Natural killer cell (primary cell): ENCODE data around the gene IQSEC1. TPM values are rescaled to one million over a fixed set of nuclear protein-coding genes. Genes with fewer than 3 reads are reported as not detected.

Experiments used
- ATAC-seq, 3 donors: fragments of 150-1000 bp in 2 of 3; fragments of 200-7000 bp in 1 of 3; cut with Tn5 transposase; 1 replicate in 1 of 3; 2 replicates in 2 of 3; pipeline ENCODE4 v1.10.0; 2021; ENCODE audit warnings: mild to moderate bottlenecking in 2 of 3, moderate library complexity in 2 of 3
- DNase-seq, 2 donors: peaks; one replicate each; pipeline versions ENCODE4 v3.0.0 to v3.0.0-alpha.2; 2013 to 2021; ENCODE audit warnings: mixed read lengths in 1 of 2
- H3K27ac ChIP-seq: one replicate; pipeline ENCODE4 v1.5.1; 2013; ENCODE audit warnings: mild to moderate bottlenecking, low read length
- H3K27me3 ChIP-seq: one replicate; pipeline ENCODE4 v1.6.1; 2013; ENCODE audit warnings: low read length; ENCODE audit not compliant: control insufficient read depth, insufficient read depth
- H3K36me3 ChIP-seq: one replicate; pipeline ENCODE4 v1.6.1; 2013; ENCODE audit warnings: low read length; ENCODE audit not compliant: control insufficient read depth, insufficient read depth
- H3K4me1 ChIP-seq: one replicate; pipeline ENCODE4 v1.6.1; 2013; ENCODE audit warnings: low read length; ENCODE audit not compliant: control insufficient read depth, insufficient read depth
- H3K4me3 ChIP-seq: one replicate; pipeline ENCODE4 v1.5.1; 2013; ENCODE audit warnings: low read length
- H3K9me3 ChIP-seq: one replicate; pipeline ENCODE4 v1.6.1; 2013; ENCODE audit warnings: low read length; ENCODE audit not compliant: control insufficient read depth, insufficient read depth
- H3K27ac Mint-ChIP-seq, 2 donors: one replicate each; pipeline ENCODE4 v1.8.0; 2022; ENCODE audit warnings: mild to moderate bottlenecking in 2 of 2, mixed read lengths in 2 of 2, moderate library complexity in 1 of 2
- H3K27me3 Mint-ChIP-seq, 2 donors: one replicate each; pipeline ENCODE4 v1.8.0; 2022; ENCODE audit warnings: low read depth in 2 of 2, mixed read lengths in 2 of 2
- H3K36me3 Mint-ChIP-seq: one replicate; pipeline ENCODE4 v1.8.0; 2022; ENCODE audit warnings: mixed read lengths
- H3K4me1 Mint-ChIP-seq, 2 donors: one replicate each; pipeline ENCODE4 v1.8.0; 2022; ENCODE audit warnings: mixed read lengths in 2 of 2
- H3K4me3 Mint-ChIP-seq: one replicate; pipeline ENCODE4 v1.8.0; 2022; ENCODE audit warnings: mild to moderate bottlenecking, moderate library complexity, mixed read lengths
- H3K9me3 Mint-ChIP-seq, 2 donors: one replicate each; pipeline ENCODE4 v1.8.0; 2022; ENCODE audit warnings: mixed read lengths in 2 of 2
- WGBS: methylation state at CpG from one replicate; pipeline ENCODE4 v1.1.7; 2013; ENCODE audit warnings: missing lambda C conversion rate; ENCODE audit not compliant: insufficient coverage; 5-methylcytosine and 5-hydroxymethylcytosine counted together
- intact Hi-C: fragments of 100-400 bp; cut with micrococcal nuclease; formaldehyde crosslinking; loops from one replicate; pipeline ENCODE4 v1.14.2; 2022
- total RNA-seq, 4 donors: library from RNA; stranded (reverse); fragments of 120-200 nt in 1 of 4; gene quantifications; one replicate each; pipeline versions ENCODE4 v1.2.3 to v1.2.4, GENCODE V29; 2013 to 2022
- TF ChIP-seq, protein P1 (sequence below): fragments of 200-600 bp; IDR thresholded peaks from one replicate; pipeline ENCODE4 v1.8.0; 2022; ENCODE audit warnings: antibody characterized with exemption

Gene IQSEC1
- total RNA-seq, 3 donors from 2014 or later (not counting 1 experiment from before 2014, with no cell fraction given) = 124 to 189 (median 138) TPM

DNA sequence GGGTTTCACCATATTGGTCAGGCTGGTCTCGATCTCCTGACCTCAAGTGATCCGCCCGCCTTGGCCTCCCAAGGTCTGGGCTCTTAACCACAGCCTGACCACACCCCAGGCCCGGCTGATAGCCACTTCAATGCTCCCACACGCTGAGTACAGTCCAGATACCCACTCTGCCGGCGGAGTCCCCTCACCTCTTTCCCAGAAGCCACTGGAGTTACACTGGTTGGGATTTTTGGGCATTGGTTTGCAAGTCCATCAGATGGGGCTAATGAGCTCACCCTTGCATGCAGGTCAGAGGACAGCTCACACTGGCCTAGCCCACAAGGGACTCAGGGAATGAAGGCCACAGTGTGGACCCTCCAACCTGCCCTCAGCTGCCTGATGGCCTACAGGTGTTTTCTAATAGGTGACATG lies 60.1 kb downstream of the IQSEC1 start:
- Histone ChIP-seq H3K27ac (peak overlapping the region; percentile 100), H3K4me3 (no peak overlapping the region), H3K27me3 (no peaks in the 10 kb centered on the region), H3K4me1 (peaks cover 100% of the 10 kb centered on the region), H3K36me3 (no peaks in the 10 kb centered on the region), H3K9me3 (no peaks in the 10 kb centered on the region)
- peaks cover 85 to 96% of the 10 kb centered on the region in 2 donors for H3K4me1 Mint-ChIP-seq
- intact Hi-C loops = loop anchor here (5.0 kb wide), 2 partner anchors 404 to 1129 kb away; no protein-coding TSS in a partner anchor
- DNase-seq (no peak), ATAC-seq (no peak)
- H3K27me3 Mint-ChIP-seq = no peaks in the 10 kb centered on the region
- 25% methylated on average over 7 of the region's 7 CpGs for WGBS
- H3K4me3 Mint-ChIP-seq = peak overlapping the region; percentile 89
- TF ChIP-seq, protein P1, sequence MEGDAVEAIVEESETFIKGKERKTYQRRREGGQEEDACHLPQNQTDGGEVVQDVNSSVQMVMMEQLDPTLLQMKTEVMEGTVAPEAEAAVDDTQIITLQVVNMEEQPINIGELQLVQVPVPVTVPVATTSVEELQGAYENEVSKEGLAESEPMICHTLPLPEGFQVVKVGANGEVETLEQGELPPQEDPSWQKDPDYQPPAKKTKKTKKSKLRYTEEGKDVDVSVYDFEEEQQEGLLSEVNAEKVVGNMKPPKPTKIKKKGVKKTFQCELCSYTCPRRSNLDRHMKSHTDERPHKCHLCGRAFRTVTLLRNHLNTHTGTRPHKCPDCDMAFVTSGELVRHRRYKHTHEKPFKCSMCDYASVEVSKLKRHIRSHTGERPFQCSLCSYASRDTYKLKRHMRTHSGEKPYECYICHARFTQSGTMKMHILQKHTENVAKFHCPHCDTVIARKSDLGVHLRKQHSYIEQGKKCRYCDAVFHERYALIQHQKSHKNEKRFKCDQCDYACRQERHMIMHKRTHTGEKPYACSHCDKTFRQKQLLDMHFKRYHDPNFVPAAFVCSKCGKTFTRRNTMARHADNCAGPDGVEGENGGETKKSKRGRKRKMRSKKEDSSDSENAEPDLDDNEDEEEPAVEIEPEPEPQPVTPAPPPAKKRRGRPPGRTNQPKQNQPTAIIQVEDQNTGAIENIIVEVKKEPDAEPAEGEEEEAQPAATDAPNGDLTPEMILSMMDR = no peak
- peak overlapping the region; percentile 98 to 99 for H3K27ac Mint-ChIP-seq
- no peaks in the 10 kb centered on the region for H3K36me3 Mint-ChIP-seq
- peaks cover 0 to 2% of the 10 kb centered on the region in 2 donors for H3K9me3 Mint-ChIP-seq

DNA sequence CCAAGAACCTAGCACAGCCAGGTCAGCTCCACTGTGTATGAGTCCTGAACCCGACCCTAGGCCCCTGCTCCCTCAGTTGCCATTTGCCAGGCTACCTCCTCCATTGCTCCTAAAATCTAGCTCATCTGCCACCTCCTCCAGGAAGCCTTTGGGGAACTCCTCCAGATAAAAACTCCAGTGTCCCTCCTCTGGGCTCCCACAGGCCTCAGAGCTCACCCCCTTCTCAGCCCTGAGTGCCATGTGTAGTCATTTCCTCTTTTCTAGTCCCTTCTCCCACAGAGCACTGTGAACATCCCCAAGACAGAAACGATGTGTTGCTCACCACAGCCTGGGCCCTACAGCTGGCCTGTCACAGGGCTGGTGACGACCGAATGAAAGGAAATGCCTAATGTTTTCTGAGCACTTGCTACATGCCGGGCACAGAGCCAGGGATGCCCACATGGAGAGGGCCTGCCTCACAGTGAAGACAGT lies 61.0 kb downstream of the IQSEC1 start:
- peak; percentile 73 to 80 for DNase-seq
- Histone ChIP-seq H3K27ac (peak overlapping the region; percentile 100), H3K36me3 (no peaks in the 10 kb centered on the region), H3K9me3 (no peaks in the 10 kb centered on the region), H3K4me1 (peaks cover 100% of the 10 kb centered on the region), H3K4me3 (no peak overlapping the region), H3K27me3 (no peaks in the 10 kb centered on the region)
- Mint-ChIP-seq H3K4me3 (peak overlapping the region; percentile 90), H3K27me3 (no peaks in the 10 kb centered on the region), H3K36me3 (no peaks in the 10 kb centered on the region), H3K9me3 (peaks cover 0 to 2% of the 10 kb centered on the region in 2 donors), H3K4me1 (peaks cover 85 to 98% of the 10 kb centered on the region in 2 donors), H3K27ac (peak overlapping the region; percentile 98 to 99)
- 12% methylated on average over 5 of the region's 5 CpGs for WGBS
- peak; percentile 39 to 60 (median 40) for ATAC-seq
- TF ChIP-seq, protein P1 = no peak
- intact Hi-C loops = loop anchor here (1.0 to 5.0 kb wide), 3 partner anchors 57 to 1130 kb away; no protein-coding TSS in a partner anchor

DNA sequence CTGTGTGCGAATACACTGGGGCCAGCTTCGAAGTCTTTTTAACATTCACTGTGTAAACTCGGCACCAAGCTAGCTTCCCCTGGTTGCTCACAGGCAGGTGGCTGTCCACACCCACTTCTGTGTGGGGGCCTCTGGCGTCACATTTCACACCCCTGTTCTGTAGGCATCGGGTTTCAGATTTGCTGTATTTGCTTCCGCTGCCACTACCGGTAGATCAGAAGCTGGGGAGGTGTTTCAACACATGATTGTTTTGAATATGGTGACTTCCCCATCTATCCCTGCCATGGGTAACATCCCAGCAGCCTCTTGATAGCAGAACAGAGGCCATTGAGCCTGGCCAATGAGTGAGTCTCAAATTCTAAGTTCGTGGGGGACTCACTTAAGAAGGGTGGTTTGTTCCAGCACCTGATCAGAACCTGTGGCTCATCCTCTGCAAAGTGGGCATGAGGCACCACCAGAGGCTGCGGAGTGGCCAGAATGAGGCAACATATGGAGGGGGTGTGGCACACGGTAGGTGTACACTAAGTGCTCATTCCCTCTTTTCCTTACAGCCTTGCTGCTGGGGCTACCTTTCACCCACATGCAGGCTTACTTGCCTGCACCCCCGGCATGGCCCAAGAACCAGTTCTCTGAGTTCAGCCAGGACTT lies 61.5 kb downstream of the IQSEC1 start:
- H3K27me3 ChIP-seq = no peaks in the 10 kb centered on the region
- no peaks in the 10 kb centered on the region for H3K9me3 ChIP-seq
- H3K27ac ChIP-seq = peak overlapping the region; percentile 100
- Mint-ChIP-seq H3K9me3 (peaks cover 0 to 2% of the 10 kb centered on the region in 2 donors), H3K27ac (peak overlapping the region; percentile 98 to 99), H3K4me1 (peaks cover 84 to 98% of the 10 kb centered on the region in 2 donors), H3K4me3 (peak overlapping the region; percentile 90), H3K36me3 (no peaks in the 10 kb centered on the region), H3K27me3 (no peaks in the 10 kb centered on the region)
- intact Hi-C loops = loop anchor here (1.0 to 5.0 kb wide), 4 partner anchors 17 to 1131 kb away; no protein-coding TSS in a partner anchor
- no peak overlapping the region for H3K4me3 ChIP-seq
- TF ChIP-seq, protein P1 = no peak
- H3K36me3 ChIP-seq = no peaks in the 10 kb centered on the region
- 13% methylated on average over 11 of the region's 11 CpGs for WGBS
- DNase-seq = peak; percentile 81 to 94
- ATAC-seq = peak; percentile 56 to 81 (median 74)
- peaks cover 100% of the 10 kb centered on the region for H3K4me1 ChIP-seq
